Spinal cord (tissue), 10 donors: ENCODE data around the gene TAF4. TPM values are rescaled to one million over a fixed set of nuclear protein-coding genes. Genes with fewer than 3 reads are reported as not detected.
"Not testable (repeated sequence)": the region's sequence is repeated elsewhere in the genome, so short reads cannot be mapped to it uniquely, and the experiment has no call there.

ENCODE experiments used
- DNase-seq, 6 donors: peaks; one replicate each; pipeline versions ENCODE4 v3.0.0 to v3.0.0-alpha.2; 2013 to 2015; ENCODE audit warnings: low spot score in 6 of 6, low read depth in 4 of 6
- H3K27ac ChIP-seq: one replicate; pipeline ENCODE4 v1.5.1; 2013; ENCODE audit warnings: low read depth, low read length, control low read depth
- H3K27me3 ChIP-seq: one replicate; pipeline ENCODE4 v1.6.1; 2013; ENCODE audit warnings: low read length; ENCODE audit not compliant: control insufficient read depth, insufficient read depth
- H3K36me3 ChIP-seq: one replicate; pipeline ENCODE4 v1.6.1; 2013; ENCODE audit warnings: low read length; ENCODE audit not compliant: control insufficient read depth, insufficient read depth
- H3K4me1 ChIP-seq: one replicate; pipeline ENCODE4 v1.6.1; 2013; ENCODE audit warnings: low read length; ENCODE audit not compliant: control insufficient read depth, insufficient read depth
- H3K4me3 ChIP-seq: one replicate; pipeline ENCODE4 v1.5.1; 2013; ENCODE audit warnings: low read depth, low read length, control low read depth
- H3K9me3 ChIP-seq: one replicate; pipeline ENCODE4 v1.6.1; 2013; ENCODE audit warnings: low read length; ENCODE audit not compliant: control insufficient read depth, insufficient read depth
- WGBS: methylation state at CpG from one replicate; pipeline ENCODE4 v1.1.5; 2013; ENCODE audit warnings: missing lambda C conversion rate; ENCODE audit not compliant: insufficient coverage; 5-methylcytosine and 5-hydroxymethylcytosine counted together
- polyA plus RNA-seq, 2 donors: library from polyadenylated mRNA; unstranded; fragments of 120-200 nt; gene quantifications; one replicate each; pipeline ENCODE4 v1.2.1, GENCODE V29; 2013; ENCODE audit not compliant: insufficient read length in 2 of 2
- total RNA-seq, 2 donors: library from RNA; depleted of rRNA in 1 of 2; stranded (reverse); fragments of 120-200 nt in 1 of 2; fragments of >200 nt in 1 of 2; gene quantifications; one replicate each; pipeline versions ENCODE4 v1.2.3 to v1.2.4, GENCODE V29; 2013 to 2014
- donor health status: healthy.

The TAF4 gene
- total and polyA plus RNA-seq, 4 donors, result 7.2 to 20.4 (median 13.0) TPM

DNA sequence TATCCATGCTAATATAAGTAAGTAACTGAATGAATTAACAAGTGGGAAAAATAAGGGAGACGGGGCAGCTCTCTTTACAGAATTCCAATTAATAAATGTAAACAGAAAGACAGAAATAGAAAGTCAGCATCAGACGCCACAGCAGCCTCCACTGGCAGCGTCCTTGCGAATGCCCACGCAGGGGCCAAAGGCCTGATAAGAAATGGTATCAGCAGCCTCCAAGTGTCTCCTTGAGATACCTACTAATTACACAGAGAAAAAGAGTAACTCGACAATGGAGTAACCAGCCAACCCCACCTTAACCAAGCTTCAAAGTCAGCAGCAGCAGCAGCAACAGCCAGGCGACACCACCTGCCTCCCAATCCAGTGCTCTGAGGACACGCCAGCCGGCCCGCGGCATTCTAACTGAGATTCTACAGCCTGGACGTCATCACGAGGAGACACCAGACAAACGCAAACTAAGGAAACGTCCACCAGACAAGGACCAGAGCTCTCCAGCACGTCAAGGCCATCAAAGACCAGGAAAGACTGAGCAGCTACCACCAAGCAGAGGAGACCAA, 78.8 kb downstream of the TAF4 start:
- WGBS, result 99% methylated on average over 14 of the region's 16 CpGs
- Histone ChIP-seq H3K27me3 (no peaks in the 10 kb centered on the region), H3K27ac (no peak overlapping the region), H3K9me3 (no peaks in the 10 kb centered on the region), H3K4me3 (no peak overlapping the region), H3K4me1 (no peaks in the 10 kb centered on the region), H3K36me3 (peaks cover 78% of the 10 kb centered on the region)
- DNase-seq, result no peak

DNA sequence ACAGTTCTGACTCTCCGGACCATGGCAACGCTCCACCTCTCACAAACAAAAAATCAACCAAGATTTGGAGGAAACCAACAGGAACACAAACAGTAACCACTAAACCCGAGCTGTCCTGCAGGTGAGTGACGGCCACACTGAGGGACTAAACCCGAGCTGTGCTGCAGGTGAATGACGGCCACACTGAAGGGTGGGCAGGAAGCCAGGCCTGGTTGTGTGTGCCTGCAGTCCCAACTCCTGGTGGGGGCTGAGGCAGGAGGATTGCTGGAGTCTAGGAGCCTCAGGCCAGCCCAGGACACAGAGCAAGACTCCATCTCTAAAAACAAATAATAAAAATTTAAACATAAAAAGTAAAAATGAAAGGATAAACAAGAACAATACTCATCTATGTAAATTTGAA, 80.6 kb downstream of the TAF4 start:
- 81% methylated on average over 5 of the region's 6 CpGs for WGBS

DNA sequence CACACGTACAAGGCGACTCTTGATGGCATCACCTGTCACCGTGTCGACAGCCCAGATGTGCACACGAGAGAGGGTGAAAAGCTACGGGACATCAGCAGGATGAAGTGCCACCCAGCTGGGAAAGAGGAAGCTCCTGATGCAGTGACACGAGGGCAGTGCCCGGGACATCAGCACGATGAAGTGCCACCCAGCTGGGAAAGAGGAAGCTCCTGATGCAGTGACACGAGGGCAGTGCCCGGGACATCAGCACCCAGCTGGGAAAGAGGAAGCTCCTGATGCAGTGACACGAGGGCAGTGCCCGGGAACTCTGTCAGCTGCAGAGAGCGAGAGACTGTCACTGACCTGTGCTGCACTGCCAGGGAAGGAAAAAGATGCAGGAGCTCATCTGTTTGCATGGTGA, 81.2 kb downstream of the TAF4 start:
- WGBS, result 86% methylated on average over 13 of the region's 14 CpGs
- DNase-seq, H3K4me3 ChIP-seq, H3K9me3 ChIP-seq, H3K4me1 ChIP-seq, H3K27me3 ChIP-seq, H3K27ac ChIP-seq: not testable (repeated sequence)
- peaks cover 76% of the 10 kb centered on the region for H3K36me3 ChIP-seq

More for the DNA sequence above, 80.6 kb downstream of the TAF4 start:
- Histone ChIP-seq H3K9me3 (no peaks in the 10 kb centered on the region), H3K4me3 (no peak overlapping the region), H3K27me3 (no peaks in the 10 kb centered on the region), H3K4me1 (no peaks in the 10 kb centered on the region), H3K27ac (no peak overlapping the region), H3K36me3 (peaks cover 74% of the 10 kb centered on the region)
- DNase-seq, result no peak

DNA sequence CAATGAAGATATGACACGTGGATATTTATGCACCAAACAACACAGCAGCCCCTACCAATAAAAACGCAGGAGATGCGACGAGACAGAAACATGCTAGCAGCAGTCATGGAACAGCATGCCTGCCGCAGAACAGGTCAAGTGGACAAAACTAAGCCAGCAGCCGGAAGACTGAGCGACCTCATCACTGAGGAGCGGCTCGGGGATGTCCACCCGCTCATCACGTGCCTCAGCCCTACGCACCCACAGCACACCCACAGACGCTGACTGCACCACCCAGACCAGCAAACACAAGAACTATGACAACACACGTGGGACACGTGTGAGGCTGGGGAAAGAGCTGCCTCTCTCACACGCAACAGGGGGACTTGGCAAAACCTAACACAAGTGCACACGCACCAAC, 81.7 kb downstream of the TAF4 start:
- WGBS, result 81% methylated on average over 17 of the region's 17 CpGs
- Histone ChIP-seq H3K27me3 (no peaks in the 10 kb centered on the region), H3K36me3 (peaks cover 77% of the 10 kb centered on the region), H3K27ac (no peak overlapping the region), H3K4me1 (no peaks in the 10 kb centered on the region), H3K4me3 (no peak overlapping the region), H3K9me3 (no peaks in the 10 kb centered on the region)
- no peak for DNase-seq

DNA sequence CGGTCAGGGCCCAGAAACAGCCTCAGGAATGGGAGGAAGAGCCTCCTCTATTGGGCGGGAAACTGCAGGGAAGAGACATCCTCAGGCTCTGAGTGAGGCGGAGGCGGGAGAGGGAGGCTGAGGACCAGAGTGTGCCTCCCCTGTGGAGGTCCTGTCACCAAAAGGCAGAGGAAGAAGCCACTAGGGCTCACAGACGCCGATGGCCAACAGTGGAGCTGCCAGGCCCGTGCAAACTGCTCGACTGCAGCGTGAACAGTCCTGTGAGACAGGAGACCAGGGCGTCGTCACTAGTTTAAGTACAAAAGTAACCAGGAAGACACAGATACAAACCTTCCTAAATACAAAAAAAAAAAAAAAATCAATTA, 82.7 kb downstream of the TAF4 start:
- H3K27me3 ChIP-seq, result no peaks in the 10 kb centered on the region

DNA sequence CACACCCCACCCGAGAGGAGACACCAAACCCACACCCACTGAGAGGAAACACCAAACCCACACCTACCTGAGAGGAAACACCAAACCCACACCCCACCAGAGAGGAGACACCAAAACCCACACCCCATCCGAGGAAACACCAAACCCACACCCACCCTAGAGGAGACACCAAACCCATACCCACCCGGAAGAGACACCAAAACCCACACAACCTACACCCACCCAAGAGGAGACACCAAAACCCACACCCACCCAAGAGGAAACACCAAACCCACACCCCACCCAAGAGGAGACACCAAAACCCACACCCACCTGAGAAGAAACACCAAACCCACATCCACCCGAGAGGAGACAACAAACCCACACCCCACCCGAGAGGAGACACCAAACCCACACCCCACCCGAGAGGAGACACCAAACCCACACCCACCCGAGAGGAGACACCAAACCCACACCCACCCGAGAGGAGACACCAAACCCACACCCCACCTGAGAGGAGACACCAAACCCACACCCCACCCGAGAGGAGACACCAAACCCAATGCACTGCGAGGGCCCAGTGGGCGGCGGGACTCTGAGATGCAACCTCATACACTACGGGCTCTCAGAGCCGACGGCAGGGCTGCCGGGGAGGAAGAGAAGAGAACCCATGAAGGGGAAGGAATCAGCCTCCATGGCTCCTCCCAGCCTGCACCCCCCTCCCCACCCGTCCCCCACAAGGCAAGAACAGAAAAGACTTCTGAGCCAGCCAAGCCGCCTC, 83.3 kb downstream of the TAF4 start:
- Histone ChIP-seq H3K36me3 (peaks cover 73% of the 10 kb centered on the region), H3K4me3 (no peak overlapping the region), H3K27ac (no peak overlapping the region), H3K9me3 (no peaks in the 10 kb centered on the region), H3K4me1 (peaks cover under 1% of the 10 kb centered on the region), H3K27me3 (no peaks in the 10 kb centered on the region)
- no peak for DNase-seq
- WGBS, result 65% methylated on average over 3 of the region's 18 CpGs

More for the DNA sequence above, 82.7 kb downstream of the TAF4 start:
- Histone ChIP-seq H3K27ac (no peak overlapping the region), H3K4me1 (no peaks in the 10 kb centered on the region), H3K9me3 (no peaks in the 10 kb centered on the region), H3K4me3 (no peak overlapping the region), H3K36me3 (peaks cover 75% of the 10 kb centered on the region)
- no peak for DNase-seq
- 90% methylated on average over 8 of the region's 11 CpGs for WGBS

DNA sequence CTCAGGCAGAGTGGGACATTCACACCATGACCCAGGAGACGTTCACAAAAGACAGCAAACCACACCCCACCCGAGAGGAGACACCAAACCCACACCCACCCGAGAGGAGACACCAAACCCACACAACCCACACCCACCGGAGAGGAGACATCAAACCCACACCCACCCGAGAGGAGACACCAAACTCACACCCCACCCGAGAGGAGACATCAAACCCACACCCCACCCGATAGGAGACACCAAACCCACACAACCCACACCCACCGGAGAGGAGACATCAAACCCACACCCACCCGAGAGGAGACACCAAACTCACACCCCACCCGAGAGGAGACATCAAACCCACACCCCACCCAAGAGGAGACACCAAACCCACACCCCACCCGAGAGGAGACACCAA, 84.0 kb downstream of the TAF4 start:
- H3K9me3 ChIP-seq, H3K27me3 ChIP-seq, H3K4me3 ChIP-seq, H3K4me1 ChIP-seq, DNase-seq, H3K27ac ChIP-seq: not testable (repeated sequence)
- WGBS, result 83% methylated on average over 7 of the region's 11 CpGs
- peaks cover 73% of the 10 kb centered on the region for H3K36me3 ChIP-seq

DNA sequence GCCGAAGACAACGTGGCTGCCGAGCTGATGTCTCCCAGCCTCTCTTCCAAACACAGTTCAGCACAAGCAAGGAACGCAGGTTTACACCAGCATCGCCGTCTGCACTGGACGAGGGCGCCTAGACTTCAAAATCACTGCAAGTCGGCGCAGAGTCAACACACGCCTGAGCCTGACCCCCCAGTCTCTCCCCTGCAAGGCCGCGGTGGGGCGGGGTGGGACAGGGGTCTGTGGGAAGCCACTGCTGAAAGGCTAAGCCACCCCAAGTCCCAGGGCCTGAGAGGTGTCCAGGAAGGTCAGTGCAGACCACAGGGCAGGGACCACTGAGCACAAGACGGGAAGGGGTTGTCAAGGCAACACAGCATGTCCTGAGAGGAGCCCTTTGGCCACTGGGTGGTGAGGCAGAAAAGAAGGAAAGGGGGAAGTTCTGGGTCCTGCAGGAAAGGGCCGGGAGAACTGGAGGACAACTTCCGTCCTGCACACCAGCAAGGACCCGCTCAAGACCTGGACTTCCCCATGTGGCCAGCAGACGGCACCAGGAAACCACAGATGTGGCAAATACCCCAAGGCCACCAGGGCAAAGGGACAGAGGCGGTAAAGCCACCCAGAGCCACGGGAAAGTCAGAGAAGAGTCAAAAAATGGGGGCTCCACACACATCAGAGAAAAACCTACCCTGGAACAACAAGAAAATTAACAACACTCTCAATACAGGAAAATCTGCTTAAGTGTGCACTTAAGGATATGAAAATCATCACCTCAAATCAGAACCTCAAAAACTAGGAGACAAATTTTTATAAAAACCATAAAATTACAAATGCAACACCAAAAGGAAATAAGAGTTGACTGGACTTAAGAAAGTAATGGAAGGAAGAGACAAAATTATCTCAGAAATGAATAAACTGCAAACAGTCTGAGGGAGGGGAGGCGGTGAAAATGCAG, 84.8 kb downstream of the TAF4 start:
- Histone ChIP-seq H3K4me1 (peaks cover 11% of the 10 kb centered on the region), H3K4me3 (no peak overlapping the region), H3K27me3 (no peaks in the 10 kb centered on the region), H3K27ac (no peak overlapping the region), H3K9me3 (no peaks in the 10 kb centered on the region), H3K36me3 (peaks cover 78% of the 10 kb centered on the region)
- 77% methylated on average over 14 of the region's 22 CpGs for whole genome bisulfite sequencing
- DNase-seq, result no peak

DNA sequence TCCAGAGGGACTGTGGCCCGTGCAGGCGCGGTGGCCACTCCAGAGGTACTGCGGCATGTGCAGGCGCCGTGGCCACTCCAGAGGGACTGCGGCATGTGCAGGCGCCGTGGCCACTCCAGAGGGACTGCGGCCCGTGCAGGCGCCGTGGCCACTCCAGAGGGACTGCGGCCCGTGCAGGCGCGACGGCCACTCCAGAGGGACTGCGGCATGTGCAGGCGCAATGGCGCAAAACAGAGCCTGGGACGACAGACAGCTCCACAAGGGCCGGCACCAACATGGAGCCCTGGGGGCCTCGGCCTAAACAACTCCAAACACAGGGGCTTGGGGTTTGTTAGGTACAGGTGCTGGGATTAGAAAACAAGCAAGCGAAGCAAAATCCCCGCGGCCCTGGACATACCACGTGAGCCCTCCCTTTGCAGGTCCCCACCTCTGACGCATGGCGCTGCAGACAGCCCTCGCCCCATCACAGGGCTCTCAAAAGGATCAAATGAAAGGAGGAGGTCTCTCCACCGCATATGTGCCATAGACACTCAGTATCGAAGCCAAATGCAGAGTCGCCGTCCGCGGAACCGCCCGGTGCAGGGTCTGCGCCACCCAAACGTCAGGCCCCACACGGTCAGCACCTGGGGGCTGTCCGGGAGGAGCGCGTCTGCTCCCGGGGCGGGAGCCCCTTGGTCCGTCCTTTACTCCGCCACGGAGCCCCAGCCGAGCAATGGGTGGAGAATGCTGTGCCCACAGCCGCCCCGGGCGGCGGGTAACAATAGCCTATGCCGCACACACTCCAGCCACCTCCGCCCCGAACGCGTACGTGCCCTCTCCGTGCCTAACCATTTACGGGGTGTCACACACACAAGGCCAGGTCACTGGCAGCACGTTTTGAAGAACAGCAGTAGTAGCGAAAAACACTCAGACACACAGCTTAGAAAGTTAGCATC, 85.7 kb downstream of the TAF4 start:
- DNase-seq, result no peak
- Histone ChIP-seq H3K4me1 (peaks cover 11% of the 10 kb centered on the region), H3K27me3 (no peaks in the 10 kb centered on the region), H3K4me3 (no peak overlapping the region), H3K9me3 (no peaks in the 10 kb centered on the region), H3K36me3 (peaks cover 71% of the 10 kb centered on the region), H3K27ac (no peak overlapping the region)
- 96% methylated on average over 59 of the region's 65 CpGs for WGBS
